Testis (tissue), 3 donors: ENCODE measurements around the gene OTOS. TPM values are rescaled to one million over a fixed set of nuclear protein-coding genes. Genes with fewer than 3 reads are reported as not detected.
A peak's percentile ranks its signal among the peaks of the same experiment; 100 is the strongest.

Source experiments
- DNase-seq: peaks from one replicate; pipeline ENCODE4 v3.0.0-alpha.2; 2019
- H3K27ac ChIP-seq, 2 donors: fragments of 200-600 bp; sonication (generic); one replicate each; pipeline ENCODE4 v1.5.1; 2019
- H3K27me3 ChIP-seq: fragments of 200-600 bp; sonication (generic); one replicate; pipeline ENCODE4 v1.5.1; 2019
- H3K36me3 ChIP-seq: fragments of 200-600 bp; sonication (generic); one replicate; pipeline ENCODE4 v1.5.1; 2017; ENCODE audit warnings: low read depth; ENCODE audit errors: missing control alignments
- H3K4me1 ChIP-seq: fragments of 200-600 bp; sonication (generic); one replicate; pipeline ENCODE4 v1.5.1; 2019
- H3K4me3 ChIP-seq, 2 donors: fragments of 200-600 bp; sonication (generic); one replicate each; pipeline ENCODE4 v1.5.1; 2017 to 2019
- H3K9me3 ChIP-seq: fragments of 200-600 bp; sonication (generic); one replicate; pipeline ENCODE4 v1.5.1; 2017
- POLR2A ChIP-seq: fragments of 450-650 bp; IDR thresholded peaks from one replicate; pipeline ENCODE4 v1.6.1; 2017; ENCODE audit warnings: antibody characterized with exemption, mild to moderate bottlenecking, moderate library complexity
- WGBS, 2 donors: methylation state at CpG; one replicate each; pipeline ENCODE4 v1.1.5; 2018; 5-methylcytosine and 5-hydroxymethylcytosine counted together
- intact Hi-C: fragments of 100-400 bp; cut with DNase I; formaldehyde crosslinking; loops from one replicate; pipeline ENCODE4 v1.15.1; 2023; ENCODE audit warnings: low total_unique reads
- polyA plus RNA-seq: library from polyadenylated mRNA; stranded (reverse); fragments of 350-450 nt; fragmentation: Illumina TruSeq; extraction: RNeasy Lipid Tissue Mini Kit (QIAGEN cat#74804); gene quantifications from one replicate; pipeline ENCODE4 v1.2.3, GENCODE V29; 2014; ENCODE audit warnings: low read depth, low replicate concordance; ENCODE audit not compliant: insufficient read depth
- total RNA-seq, 2 donors: library from RNA; depleted of rRNA; stranded (reverse); fragments of >200 nt; gene quantifications; one replicate each; pipeline ENCODE4 v1.2.3, GENCODE V29; 2016
- TF ChIP-seq, protein P1 (sequence below), 3 experiments: fragments of 450-650 bp in 2 of 3; fragments of 200-600 bp in 1 of 3; sonication (generic) in 1 of 3; IDR thresholded peaks; one replicate each; pipeline ENCODE4 v1.5.1; 2016 to 2019; ENCODE audit warnings: antibody characterized with exemption in 3 of 3, mild to moderate bottlenecking in 2 of 3, moderate library complexity in 1 of 3

Gene OTOS
- total and polyA plus RNA-seq, 3 donors from 2014 or later: 1.2 to 1.5 TPM; not detected in 1

DNA sequence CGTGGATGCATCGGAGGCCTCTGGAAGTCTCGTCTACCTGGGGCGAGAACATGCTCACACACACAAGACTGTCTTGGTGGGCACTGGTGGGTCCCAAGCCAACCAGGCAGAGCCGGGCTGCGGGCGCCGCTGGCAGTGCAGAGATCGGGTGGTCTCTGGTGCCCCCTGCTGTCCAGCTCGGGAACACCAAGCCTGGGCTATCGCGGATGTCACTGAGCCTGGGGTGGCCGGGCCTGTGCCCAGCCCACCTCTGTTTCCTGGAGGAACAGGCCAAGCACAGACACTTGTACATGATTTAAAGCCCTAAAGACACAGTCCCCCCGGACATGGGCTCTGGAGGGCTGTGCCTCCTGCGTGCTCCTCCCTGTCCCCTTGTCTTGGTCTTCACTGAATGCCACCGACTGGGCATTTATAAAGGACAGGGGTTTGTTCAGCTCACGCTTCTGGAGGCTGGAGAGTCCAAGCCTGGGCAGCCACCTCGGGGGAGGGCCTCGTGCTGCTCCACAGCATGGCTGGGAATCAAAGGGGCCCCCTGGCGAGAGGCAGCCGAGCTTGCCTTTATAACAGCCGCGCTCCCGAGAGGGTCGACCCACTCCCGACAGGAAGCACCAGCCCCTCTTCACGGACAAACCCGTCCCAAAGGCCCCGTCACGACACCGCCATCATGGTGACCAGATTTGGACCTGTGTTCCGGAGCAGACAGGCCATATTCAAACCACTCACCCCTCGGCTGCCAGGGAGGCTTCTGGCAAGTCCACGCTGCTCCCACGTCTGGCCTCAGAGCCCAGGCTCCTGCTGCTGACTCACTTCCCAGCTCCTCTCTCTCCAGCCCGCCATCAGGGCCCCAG lies 3.6 kb upstream of the OTOS start:
- Histone ChIP-seq H3K27ac (no peak overlapping the region), H3K36me3 (no peaks in the 10 kb centered on the region), H3K4me1 (no peaks in the 10 kb centered on the region), H3K27me3 (no peaks in the 10 kb centered on the region), H3K9me3 (no peaks in the 10 kb centered on the region), H3K4me3 (no peak overlapping the region)
- intact Hi-C loops: no loop called here
- TF ChIP-seq, protein P1, sequence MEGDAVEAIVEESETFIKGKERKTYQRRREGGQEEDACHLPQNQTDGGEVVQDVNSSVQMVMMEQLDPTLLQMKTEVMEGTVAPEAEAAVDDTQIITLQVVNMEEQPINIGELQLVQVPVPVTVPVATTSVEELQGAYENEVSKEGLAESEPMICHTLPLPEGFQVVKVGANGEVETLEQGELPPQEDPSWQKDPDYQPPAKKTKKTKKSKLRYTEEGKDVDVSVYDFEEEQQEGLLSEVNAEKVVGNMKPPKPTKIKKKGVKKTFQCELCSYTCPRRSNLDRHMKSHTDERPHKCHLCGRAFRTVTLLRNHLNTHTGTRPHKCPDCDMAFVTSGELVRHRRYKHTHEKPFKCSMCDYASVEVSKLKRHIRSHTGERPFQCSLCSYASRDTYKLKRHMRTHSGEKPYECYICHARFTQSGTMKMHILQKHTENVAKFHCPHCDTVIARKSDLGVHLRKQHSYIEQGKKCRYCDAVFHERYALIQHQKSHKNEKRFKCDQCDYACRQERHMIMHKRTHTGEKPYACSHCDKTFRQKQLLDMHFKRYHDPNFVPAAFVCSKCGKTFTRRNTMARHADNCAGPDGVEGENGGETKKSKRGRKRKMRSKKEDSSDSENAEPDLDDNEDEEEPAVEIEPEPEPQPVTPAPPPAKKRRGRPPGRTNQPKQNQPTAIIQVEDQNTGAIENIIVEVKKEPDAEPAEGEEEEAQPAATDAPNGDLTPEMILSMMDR (IDR thresholded peaks at IDR 0.05): peak; percentile 81 to 92 (median 90)
- no peak for TF ChIP-seq POLR2A
- 56 to 63% methylated on average over 21 to 36 of the region's 36 CpGs for WGBS, 2 donors
- DNase-seq: peak; percentile 76

DNA sequence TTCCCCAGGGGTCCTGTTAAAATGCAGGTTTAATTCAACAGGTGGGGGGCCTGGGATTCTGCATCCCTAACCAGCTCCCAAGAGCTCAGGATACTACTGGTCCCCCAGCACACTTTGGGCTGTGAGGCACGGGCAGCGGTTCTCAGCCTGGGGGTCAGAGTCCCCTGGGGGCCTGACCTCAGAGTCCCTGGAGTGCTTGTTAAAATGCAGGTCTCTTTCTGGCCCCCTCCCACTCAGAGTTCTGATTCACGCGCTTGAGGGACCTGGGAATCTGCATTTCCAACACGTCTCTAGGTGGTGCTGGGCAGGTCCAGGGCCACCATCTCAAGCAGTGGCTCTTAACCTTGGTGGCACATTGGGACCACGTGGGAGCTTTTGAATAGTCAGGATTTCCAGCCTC lies 2.8 kb upstream of the OTOS start:
- Histone ChIP-seq H3K27ac (no peak overlapping the region), H3K36me3 (no peaks in the 10 kb centered on the region), H3K4me1 (no peaks in the 10 kb centered on the region), H3K9me3 (no peaks in the 10 kb centered on the region), H3K27me3 (no peaks in the 10 kb centered on the region), H3K4me3 (no peak overlapping the region)
- WGBS, 2 donors: 72 to 83% methylated on average over 6 of the region's 6 CpGs
- intact Hi-C loops: no loop called here
- DNase-seq: no peak
- TF ChIP-seq POLR2A: no peak

DNA sequence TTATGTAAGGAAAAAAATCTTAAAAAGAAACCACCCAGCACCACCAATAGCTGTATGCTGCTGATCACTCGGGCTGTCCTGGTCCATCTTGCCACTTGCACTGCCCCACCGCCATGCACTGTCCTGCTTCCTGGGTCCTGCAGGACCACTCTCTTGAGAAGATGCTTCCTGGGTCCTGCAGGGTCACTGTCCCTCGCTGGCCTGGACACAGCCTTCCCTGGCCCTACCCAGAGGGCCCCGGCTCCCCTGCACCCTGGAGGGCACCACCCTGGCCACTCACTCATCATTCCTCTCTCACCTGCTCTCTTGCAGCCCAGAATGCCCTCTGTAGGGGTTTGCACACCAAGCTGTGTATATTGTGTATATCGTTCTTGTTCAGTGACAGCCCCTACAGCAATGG lies 2.4 kb upstream of the OTOS start:
- 90 to 93% methylated on average over 5 of the region's 5 CpGs for WGBS, 2 donors
- Histone ChIP-seq H3K9me3 (no peaks in the 10 kb centered on the region), H3K4me1 (no peaks in the 10 kb centered on the region), H3K27ac (no peak overlapping the region), H3K27me3 (no peaks in the 10 kb centered on the region), H3K4me3 (no peak overlapping the region), H3K36me3 (no peaks in the 10 kb centered on the region)
- DNase-seq: no peak
- TF ChIP-seq, protein P1 (IDR thresholded peaks at IDR 0.05): no peak
- no peak for TF ChIP-seq POLR2A
- intact Hi-C loops: no loop called here

DNA sequence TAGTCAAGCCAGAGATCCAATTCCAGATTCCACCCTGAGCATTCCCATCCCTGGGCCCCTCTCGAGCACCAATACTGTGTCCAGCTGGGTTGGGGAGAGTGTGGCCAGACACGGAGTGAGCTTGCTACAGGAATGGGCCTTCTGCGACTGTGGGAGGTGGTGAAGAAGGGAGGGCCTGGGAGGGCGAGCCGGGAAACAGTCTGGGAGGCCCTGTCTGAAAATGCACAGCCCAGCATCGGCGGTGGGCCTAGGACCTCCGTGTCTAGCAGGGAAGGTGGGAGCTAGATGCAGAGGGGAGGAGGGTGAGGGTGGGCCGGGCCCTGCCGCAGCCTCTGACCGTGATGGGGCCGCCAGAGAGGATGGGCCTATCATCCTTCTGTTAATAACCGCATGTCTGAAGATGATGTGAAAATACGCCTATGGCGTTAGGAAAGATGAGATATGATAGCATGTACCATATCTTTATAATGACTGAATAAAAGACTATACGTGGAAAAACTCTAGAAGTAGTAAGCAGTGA lies 1.9 kb upstream of the OTOS start:
- 86 to 90% methylated on average over 16 of the region's 16 CpGs for WGBS, 2 donors
- no peaks in the 10 kb centered on the region for H3K4me1 ChIP-seq
- intact Hi-C loops: no loop called here
- H3K36me3 ChIP-seq: no peaks in the 10 kb centered on the region
- no peak overlapping the region for H3K27ac ChIP-seq
- no peak for DNase-seq
- H3K4me3 ChIP-seq: no peak overlapping the region
- no peaks in the 10 kb centered on the region for H3K27me3 ChIP-seq
- no peaks in the 10 kb centered on the region for H3K9me3 ChIP-seq
- TF ChIP-seq, protein P1 (IDR thresholded peaks at IDR 0.05): no peak
- TF ChIP-seq POLR2A: no peak

DNA sequence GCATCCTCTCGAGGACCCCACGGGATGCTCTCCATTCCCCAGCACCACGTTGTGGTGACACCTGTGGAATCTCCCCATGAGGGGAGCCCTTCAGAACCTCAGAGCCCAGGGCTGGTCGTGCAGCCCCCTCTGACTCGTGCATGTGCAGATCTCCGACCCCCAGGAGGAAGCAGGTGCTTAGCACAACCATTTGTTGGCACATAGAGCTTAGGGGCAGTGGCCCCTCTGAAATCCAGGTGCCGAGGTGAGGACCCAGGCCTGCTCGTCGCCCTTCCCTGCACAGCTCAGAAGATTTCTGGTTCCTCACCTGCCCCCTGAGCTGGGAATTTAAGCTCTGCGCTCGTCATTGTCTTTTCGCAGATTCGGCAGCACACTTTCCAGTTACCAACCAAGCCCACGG lies 1.3 kb upstream of the OTOS start:
- Histone ChIP-seq H3K4me3 (no peak overlapping the region), H3K27ac (no peak overlapping the region), H3K4me1 (peaks cover 3% of the 10 kb centered on the region), H3K36me3 (no peaks in the 10 kb centered on the region), H3K9me3 (no peaks in the 10 kb centered on the region), H3K27me3 (no peaks in the 10 kb centered on the region)
- TF ChIP-seq, protein P1 (IDR thresholded peaks at IDR 0.05): no peak
- no peak for TF ChIP-seq POLR2A
- no peak for DNase-seq
- 89 to 90% methylated on average over 12 to 14 of the region's 14 CpGs for WGBS, 2 donors
- intact Hi-C loops: no loop called here
